Measurements from ENCODE around the gene NEGR1. TPM values are rescaled to one million over a fixed set of nuclear protein-coding genes. Genes with fewer than 3 reads are reported as not detected.

NEGR1 gene
- total RNA-seq, 1 donor from 2014 or later, result 11.0 TPM

DNA sequence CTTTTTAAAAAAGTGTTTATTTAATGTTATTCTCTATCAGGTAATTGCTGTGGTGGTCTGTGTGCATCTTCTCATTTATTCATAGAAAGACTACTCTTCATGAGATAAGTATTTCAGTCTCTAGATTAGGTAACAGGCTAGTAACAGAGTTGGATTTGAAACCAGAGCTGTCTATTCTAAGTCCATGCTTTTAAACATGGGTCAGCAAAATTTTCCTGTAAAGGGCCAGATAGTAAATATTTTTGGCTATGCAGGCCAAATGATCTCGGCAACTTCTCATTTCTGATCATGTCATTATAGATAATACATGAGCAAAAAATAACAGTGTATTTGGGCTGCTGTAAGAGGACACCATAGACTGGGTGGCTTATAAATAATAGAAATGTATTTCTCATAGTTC is 715.9 kb downstream of the NEGR1 start:
- no peaks in the 10 kb centered on the region for H3K27me3 ChIP-seq (ENCODE audit: control insufficient read depth in 3 of 3, insufficient read depth in 3 of 3, low read length in 3 of 3)

DNA sequence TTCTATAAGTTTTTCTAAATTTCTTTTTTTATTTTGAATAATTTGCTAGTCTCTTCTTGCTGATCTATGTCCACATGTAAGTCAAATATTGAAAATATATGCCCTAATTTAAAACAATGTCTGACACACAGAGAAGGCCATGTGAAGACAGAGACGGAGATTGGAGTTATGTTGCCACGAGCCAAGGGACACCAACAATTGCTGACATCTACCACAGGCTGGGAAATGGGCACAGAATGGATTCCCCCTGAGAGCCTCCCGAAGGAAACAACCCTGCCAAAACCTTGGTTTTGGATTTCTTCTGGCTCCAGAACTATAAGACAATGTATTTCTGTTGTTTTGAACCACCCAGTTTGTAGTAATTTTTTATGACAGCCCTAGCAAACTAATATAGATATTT is 716.5 kb downstream of the NEGR1 start:
- H3K27me3 ChIP-seq (ENCODE audit: control insufficient read depth in 3 of 3, insufficient read depth in 3 of 3, low read length in 3 of 3), result no peaks in the 10 kb centered on the region
- no peaks in the 10 kb centered on the region for H3K9me3 ChIP-seq (ENCODE audit: control insufficient read depth in 3 of 3, low read length in 3 of 3)
- no peaks in the 10 kb centered on the region for H3K4me1 ChIP-seq (ENCODE audit: control insufficient read depth in 3 of 3, insufficient read depth in 3 of 3, low read length in 3 of 3)
- H3K36me3 ChIP-seq (ENCODE audit: control insufficient read depth in 3 of 3, insufficient read depth in 3 of 3, low read length in 3 of 3), result no peaks in the 10 kb centered on the region
- H3K9ac ChIP-seq (ENCODE audit: low read depth in 1 of 3, low read length in 3 of 3), result no peak overlapping the region
- no peak overlapping the region for H3K27ac ChIP-seq (ENCODE audit: low read depth, low read length)
- H3K4me3 ChIP-seq (ENCODE audit: low read length in 3 of 3), result no peak overlapping the region

More for the DNA sequence above, 715.9 kb downstream of the NEGR1 start:
- Histone ChIP-seq H3K4me1 (ENCODE audit: control insufficient read depth in 3 of 3, insufficient read depth in 3 of 3, low read length in 3 of 3) (no peaks in the 10 kb centered on the region), H3K27ac (ENCODE audit: low read depth, low read length) (no peak overlapping the region), H3K36me3 (ENCODE audit: control insufficient read depth in 3 of 3, insufficient read depth in 3 of 3, low read length in 3 of 3) (no peaks in the 10 kb centered on the region), H3K9ac (ENCODE audit: low read depth in 1 of 3, low read length in 3 of 3) (no peak overlapping the region), H3K9me3 (ENCODE audit: control insufficient read depth in 3 of 3, low read length in 3 of 3) (no peaks in the 10 kb centered on the region), H3K4me3 (ENCODE audit: low read length in 3 of 3) (no peak overlapping the region)

DNA sequence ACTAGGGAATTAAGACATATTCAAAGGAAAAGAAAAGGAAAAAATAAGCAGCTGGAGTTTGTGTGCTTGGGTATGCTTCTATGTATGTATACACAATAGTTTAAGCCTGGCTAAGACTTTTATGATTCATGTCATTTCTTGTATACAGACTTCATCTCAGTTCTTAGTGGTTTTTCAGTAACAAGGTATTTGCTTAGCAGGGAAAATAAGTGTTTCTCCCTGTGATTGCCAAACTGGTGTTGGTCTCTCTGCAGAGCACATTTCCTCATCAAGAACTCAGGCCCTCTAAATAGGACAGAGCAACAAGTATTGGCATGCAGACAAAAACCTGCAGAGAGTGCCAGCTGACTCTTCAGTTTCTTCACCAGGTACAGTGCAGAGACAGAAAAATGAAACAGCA is 717.1 kb downstream of the NEGR1 start:
- Histone ChIP-seq H3K27ac (ENCODE audit: low read depth, low read length) (no peak overlapping the region), H3K4me3 (ENCODE audit: low read length in 3 of 3) (no peak overlapping the region), H3K4me1 (ENCODE audit: control insufficient read depth in 3 of 3, insufficient read depth in 3 of 3, low read length in 3 of 3) (no peaks in the 10 kb centered on the region), H3K9ac (ENCODE audit: low read depth in 1 of 3, low read length in 3 of 3) (no peak overlapping the region), H3K36me3 (ENCODE audit: control insufficient read depth in 3 of 3, insufficient read depth in 3 of 3, low read length in 3 of 3) (no peaks in the 10 kb centered on the region), H3K27me3 (ENCODE audit: control insufficient read depth in 3 of 3, insufficient read depth in 3 of 3, low read length in 3 of 3) (no peaks in the 10 kb centered on the region), H3K9me3 (ENCODE audit: control insufficient read depth in 3 of 3, low read length in 3 of 3) (no peaks in the 10 kb centered on the region)

DNA sequence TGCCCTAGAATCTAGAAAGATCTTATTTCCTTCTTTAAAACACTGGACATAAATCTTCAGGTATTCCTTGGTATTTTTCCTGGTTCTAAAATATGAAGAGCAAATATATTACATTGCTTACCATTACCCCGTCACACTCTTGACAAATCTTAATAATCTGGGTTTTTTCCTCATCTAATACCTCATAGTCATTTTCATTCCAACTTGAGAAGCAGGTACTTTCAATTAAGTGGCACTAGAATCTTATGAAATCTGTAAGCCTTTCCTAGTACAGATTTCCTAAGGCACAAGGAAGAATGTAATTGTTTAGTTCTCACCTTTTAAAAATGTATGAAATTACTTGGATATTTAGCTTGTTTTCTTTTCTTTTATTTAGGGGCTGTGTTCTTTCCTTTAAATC is 720.0 kb downstream of the NEGR1 start:
- Histone ChIP-seq H3K9me3 (ENCODE audit: control insufficient read depth in 3 of 3, low read length in 3 of 3) (no peaks in the 10 kb centered on the region), H3K36me3 (ENCODE audit: control insufficient read depth in 3 of 3, insufficient read depth in 3 of 3, low read length in 3 of 3) (no peaks in the 10 kb centered on the region), H3K27me3 (ENCODE audit: control insufficient read depth in 3 of 3, insufficient read depth in 3 of 3, low read length in 3 of 3) (no peaks in the 10 kb centered on the region), H3K4me1 (ENCODE audit: control insufficient read depth in 3 of 3, insufficient read depth in 3 of 3, low read length in 3 of 3) (no peaks in the 10 kb centered on the region), H3K27ac (ENCODE audit: low read depth, low read length) (no peak overlapping the region), H3K9ac (ENCODE audit: low read depth in 1 of 3, low read length in 3 of 3) (no peak overlapping the region), H3K4me3 (ENCODE audit: low read length in 3 of 3) (no peak overlapping the region)

DNA sequence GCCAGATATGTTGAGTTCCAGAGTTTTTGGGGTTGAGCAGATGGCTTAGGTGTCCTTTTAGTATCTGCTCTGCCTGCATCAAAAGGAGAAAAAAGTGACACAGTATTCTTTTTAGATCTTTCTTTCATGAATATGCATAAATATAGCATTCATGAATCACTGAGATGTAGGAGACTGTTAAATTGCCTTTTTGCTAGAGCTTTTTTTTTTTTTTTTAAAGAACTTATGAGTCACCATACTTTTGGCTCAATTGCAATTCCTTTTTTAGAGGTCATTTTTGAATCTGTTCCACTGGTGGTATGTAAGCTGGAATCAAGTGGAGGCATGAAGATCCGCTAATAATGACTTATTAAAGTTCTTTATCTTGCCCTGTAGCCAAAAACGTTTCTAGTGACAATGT is 720.6 kb downstream of the NEGR1 start:
- H3K4me3 ChIP-seq (ENCODE audit: low read length in 3 of 3), result no peak overlapping the region
- H3K27ac ChIP-seq (ENCODE audit: low read depth, low read length), result no peak overlapping the region
- H3K27me3 ChIP-seq (ENCODE audit: control insufficient read depth in 3 of 3, insufficient read depth in 3 of 3, low read length in 3 of 3), result no peaks in the 10 kb centered on the region
- no peaks in the 10 kb centered on the region for H3K36me3 ChIP-seq (ENCODE audit: control insufficient read depth in 3 of 3, insufficient read depth in 3 of 3, low read length in 3 of 3)
- no peaks in the 10 kb centered on the region for H3K9me3 ChIP-seq (ENCODE audit: control insufficient read depth in 3 of 3, low read length in 3 of 3)
- no peaks in the 10 kb centered on the region for H3K4me1 ChIP-seq (ENCODE audit: control insufficient read depth in 3 of 3, insufficient read depth in 3 of 3, low read length in 3 of 3)
- no peak overlapping the region for H3K9ac ChIP-seq (ENCODE audit: low read depth in 1 of 3, low read length in 3 of 3)

DNA sequence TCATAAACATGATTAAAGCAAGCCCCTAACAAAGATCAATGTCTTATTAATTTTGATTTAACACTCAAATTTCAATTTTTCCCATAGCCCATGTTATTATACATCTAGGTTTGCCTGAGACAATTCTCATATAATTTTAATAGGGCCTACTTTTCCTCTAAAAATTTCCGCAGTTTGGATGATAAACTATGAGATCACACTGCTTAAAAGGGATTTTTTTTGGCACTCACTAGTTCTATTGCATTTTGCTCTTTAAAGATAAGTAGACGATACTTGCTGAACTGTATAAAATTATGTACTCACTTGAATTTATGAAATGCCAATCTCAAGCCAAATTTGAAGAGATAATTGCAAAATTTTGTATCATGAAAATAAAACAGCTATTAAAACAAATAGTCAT is 721.1 kb downstream of the NEGR1 start:
- Histone ChIP-seq H3K27me3 (ENCODE audit: control insufficient read depth in 3 of 3, insufficient read depth in 3 of 3, low read length in 3 of 3) (no peaks in the 10 kb centered on the region), H3K9me3 (ENCODE audit: control insufficient read depth in 3 of 3, low read length in 3 of 3) (no peaks in the 10 kb centered on the region), H3K36me3 (ENCODE audit: control insufficient read depth in 3 of 3, insufficient read depth in 3 of 3, low read length in 3 of 3) (no peaks in the 10 kb centered on the region), H3K9ac (ENCODE audit: low read depth in 1 of 3, low read length in 3 of 3) (no peak overlapping the region), H3K4me3 (ENCODE audit: low read length in 3 of 3) (no peak overlapping the region), H3K27ac (ENCODE audit: low read depth, low read length) (no peak overlapping the region), H3K4me1 (ENCODE audit: control insufficient read depth in 3 of 3, insufficient read depth in 3 of 3, low read length in 3 of 3) (no peaks in the 10 kb centered on the region)

DNA sequence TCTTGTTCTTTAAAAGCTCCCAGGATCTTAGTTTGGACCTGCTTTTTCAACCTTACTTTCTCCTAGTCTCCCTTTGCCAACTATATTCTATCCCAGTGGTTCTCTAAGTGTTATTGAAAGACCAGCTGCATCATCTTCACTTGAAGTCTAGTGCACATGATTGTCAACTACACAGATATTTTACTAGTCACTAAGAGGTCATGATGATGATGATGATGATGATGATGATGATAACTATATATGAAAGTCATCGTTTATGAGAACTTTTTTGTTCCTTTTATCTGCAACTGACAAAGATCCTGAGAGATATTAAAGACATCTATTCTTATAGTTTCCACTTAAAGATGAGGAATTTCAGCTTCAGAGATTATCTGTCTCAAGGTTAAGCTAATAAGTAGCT is 722.5 kb downstream of the NEGR1 start:
- Histone ChIP-seq H3K4me1 (ENCODE audit: control insufficient read depth in 3 of 3, insufficient read depth in 3 of 3, low read length in 3 of 3) (no peaks in the 10 kb centered on the region), H3K27me3 (ENCODE audit: control insufficient read depth in 3 of 3, insufficient read depth in 3 of 3, low read length in 3 of 3) (no peaks in the 10 kb centered on the region), H3K36me3 (ENCODE audit: control insufficient read depth in 3 of 3, insufficient read depth in 3 of 3, low read length in 3 of 3) (no peaks in the 10 kb centered on the region), H3K27ac (ENCODE audit: low read depth, low read length) (no peak overlapping the region), H3K9me3 (ENCODE audit: control insufficient read depth in 3 of 3, low read length in 3 of 3) (no peaks in the 10 kb centered on the region), H3K4me3 (ENCODE audit: low read length in 3 of 3) (no peak overlapping the region), H3K9ac (ENCODE audit: low read depth in 1 of 3, low read length in 3 of 3) (no peak overlapping the region)

DNA sequence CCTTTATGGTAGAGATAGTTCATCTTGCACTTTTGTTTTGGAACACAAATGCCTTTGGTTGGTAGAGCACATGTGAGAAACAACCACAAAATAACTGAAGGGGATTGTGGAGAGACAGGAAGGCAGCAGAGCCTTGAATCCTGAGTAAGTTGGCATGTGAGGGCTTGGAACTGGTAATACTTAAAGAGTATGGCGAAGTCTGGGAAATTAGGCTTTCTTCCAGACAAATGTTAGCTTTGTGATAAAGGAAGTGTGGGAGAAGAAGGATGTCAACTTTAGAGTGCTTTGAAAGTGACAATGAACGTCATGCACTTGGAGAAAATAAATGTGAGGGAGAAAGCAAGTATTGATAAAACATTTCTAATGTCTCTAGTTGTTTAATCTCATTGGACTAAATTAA is 725.2 kb downstream of the NEGR1 start:
- no peaks in the 10 kb centered on the region for H3K27me3 ChIP-seq (ENCODE audit: control insufficient read depth in 3 of 3, insufficient read depth in 3 of 3, low read length in 3 of 3)

DNA sequence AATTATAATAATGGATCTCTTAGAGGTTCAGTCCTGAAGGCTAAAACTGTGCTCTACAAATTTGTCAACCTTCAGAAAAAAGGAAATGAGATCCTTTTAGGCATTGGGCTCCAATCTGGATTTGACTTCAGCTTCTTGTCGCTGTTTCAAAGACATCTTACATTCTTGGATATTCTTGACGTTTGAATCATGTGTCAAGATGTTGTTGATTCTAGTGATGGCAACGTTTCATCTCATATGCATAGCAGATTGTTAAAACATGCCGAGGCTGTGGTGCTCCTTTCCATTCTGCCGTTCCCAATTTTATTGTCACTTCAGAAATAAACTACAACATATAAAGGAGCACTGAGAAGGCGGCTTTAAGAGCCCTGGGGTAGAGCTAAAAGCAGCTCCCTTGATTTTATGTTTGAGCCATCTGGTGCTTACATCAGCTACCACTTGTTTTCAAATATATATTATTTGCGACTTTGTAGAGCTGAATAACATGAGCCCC is 733.9 kb downstream of the NEGR1 start:
- no peak overlapping the region for H3K9ac ChIP-seq (ENCODE audit: low read depth in 1 of 3, low read length in 3 of 3)

More for the DNA sequence above, 725.2 kb downstream of the NEGR1 start:
- Histone ChIP-seq H3K9me3 (ENCODE audit: control insufficient read depth in 3 of 3, low read length in 3 of 3) (no peaks in the 10 kb centered on the region), H3K9ac (ENCODE audit: low read depth in 1 of 3, low read length in 3 of 3) (no peak overlapping the region), H3K36me3 (ENCODE audit: control insufficient read depth in 3 of 3, insufficient read depth in 3 of 3, low read length in 3 of 3) (no peaks in the 10 kb centered on the region), H3K4me3 (ENCODE audit: low read length in 3 of 3) (no peak overlapping the region), H3K4me1 (ENCODE audit: control insufficient read depth in 3 of 3, insufficient read depth in 3 of 3, low read length in 3 of 3) (no peaks in the 10 kb centered on the region), H3K27ac (ENCODE audit: low read depth, low read length) (no peak overlapping the region)

DNA sequence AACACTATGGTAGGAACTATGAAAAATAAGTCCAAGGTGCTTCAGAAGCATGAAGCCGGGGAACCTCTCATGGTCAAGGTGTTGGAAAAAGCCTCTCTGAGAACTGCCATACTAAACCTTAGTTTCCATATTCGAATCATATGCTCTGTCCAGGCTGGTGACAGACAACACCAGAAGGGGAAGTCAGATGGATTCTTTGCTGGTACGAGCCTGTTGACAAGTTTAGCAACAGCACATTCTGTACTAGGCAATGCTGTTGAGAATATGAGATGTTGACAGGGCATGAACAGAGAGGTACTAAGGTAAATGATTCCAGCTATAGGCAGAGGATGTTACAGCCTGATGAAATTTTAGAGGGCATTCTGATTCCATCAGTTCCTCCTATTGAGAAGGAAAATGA is 740.2 kb downstream of the NEGR1 start:
- H3K27ac ChIP-seq (ENCODE audit: low read depth, low read length), result no peak overlapping the region

More for the DNA sequence above, 733.9 kb downstream of the NEGR1 start:
- no peaks in the 10 kb centered on the region for H3K4me1 ChIP-seq (ENCODE audit: control insufficient read depth in 3 of 3, insufficient read depth in 3 of 3, low read length in 3 of 3)
- no peak overlapping the region for H3K27ac ChIP-seq (ENCODE audit: low read depth, low read length)
- H3K27me3 ChIP-seq (ENCODE audit: control insufficient read depth in 3 of 3, insufficient read depth in 3 of 3, low read length in 3 of 3), result no peaks in the 10 kb centered on the region
- H3K36me3 ChIP-seq (ENCODE audit: control insufficient read depth in 3 of 3, insufficient read depth in 3 of 3, low read length in 3 of 3), result no peaks in the 10 kb centered on the region
- H3K4me3 ChIP-seq (ENCODE audit: low read length in 3 of 3), result no peak overlapping the region
- H3K9me3 ChIP-seq (ENCODE audit: control insufficient read depth in 3 of 3, low read length in 3 of 3), result no peaks in the 10 kb centered on the region

DNA sequence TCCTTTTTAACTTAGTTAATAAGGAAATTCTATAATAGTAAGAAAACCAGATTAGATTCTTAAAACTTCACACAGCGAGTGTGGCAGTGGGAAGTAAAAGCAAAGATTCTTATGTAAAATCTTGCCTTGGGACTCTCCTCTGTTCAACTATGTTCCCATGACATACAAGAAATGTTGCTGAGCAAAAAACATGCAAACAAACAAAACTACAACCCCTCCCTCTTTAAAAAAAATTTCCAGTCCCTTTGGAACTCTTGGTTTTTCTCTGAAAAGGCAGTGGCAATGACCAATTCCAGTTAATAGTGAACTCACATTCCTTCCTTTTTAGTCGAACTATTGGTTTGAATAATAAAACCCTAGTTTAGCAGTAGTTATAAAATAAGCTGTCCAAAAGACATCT is 748.4 kb downstream of the NEGR1 start:
- Histone ChIP-seq H3K4me1 (ENCODE audit: control insufficient read depth in 3 of 3, insufficient read depth in 3 of 3, low read length in 3 of 3) (no peaks in the 10 kb centered on the region), H3K27me3 (ENCODE audit: control insufficient read depth in 3 of 3, insufficient read depth in 3 of 3, low read length in 3 of 3) (no peaks in the 10 kb centered on the region), H3K27ac (ENCODE audit: low read depth, low read length) (no peak overlapping the region), H3K9me3 (ENCODE audit: control insufficient read depth in 3 of 3, low read length in 3 of 3) (no peaks in the 10 kb centered on the region), H3K36me3 (ENCODE audit: control insufficient read depth in 3 of 3, insufficient read depth in 3 of 3, low read length in 3 of 3) (no peaks in the 10 kb centered on the region), H3K4me3 (ENCODE audit: low read length in 3 of 3) (no peak overlapping the region), H3K9ac (ENCODE audit: low read depth in 1 of 3, low read length in 3 of 3) (no peak overlapping the region)

More for the DNA sequence above, 740.2 kb downstream of the NEGR1 start:
- no peaks in the 10 kb centered on the region for H3K9me3 ChIP-seq (ENCODE audit: control insufficient read depth in 3 of 3, low read length in 3 of 3)
- H3K27me3 ChIP-seq (ENCODE audit: control insufficient read depth in 3 of 3, insufficient read depth in 3 of 3, low read length in 3 of 3), result no peaks in the 10 kb centered on the region
- H3K36me3 ChIP-seq (ENCODE audit: control insufficient read depth in 3 of 3, insufficient read depth in 3 of 3, low read length in 3 of 3), result no peaks in the 10 kb centered on the region
- H3K4me1 ChIP-seq (ENCODE audit: control insufficient read depth in 3 of 3, insufficient read depth in 3 of 3, low read length in 3 of 3), result no peaks in the 10 kb centered on the region
- H3K4me3 ChIP-seq (ENCODE audit: low read length in 3 of 3), result no peak overlapping the region
- H3K9ac ChIP-seq (ENCODE audit: low read depth in 1 of 3, low read length in 3 of 3), result no peak overlapping the region

Measured in skeletal muscle tissue (tissue), 4 donors.